ENCODE data around the gene CSF3.
A peak's percentile ranks its signal among the peaks of the same experiment; 100 is the strongest.

CSF3 gene

GRCh38 chr17:40015005-40015997 is at the start of gene CSF3:
Gene CSF3, plus strand, starts transcription at chr17:40015440. Its CDS starts 35 bp downstream, at chr17:40015475.
- no peak for DNase-seq

- no peak for DNase-seq
These were observed 48.5 kb upstream of the CSF3 start for GRCh38 chr17:39966771-39967170.

GRCh38 chr17:39968761-39969160 is 46.5 kb upstream of the CSF3 start:
- no peak for DNase-seq

GRCh38 chr17:39969375-39969774 is 45.9 kb upstream of the CSF3 start:
- no peak for DNase-seq

- DNase-seq, result no peak
These were observed 45.0 kb upstream of the CSF3 start for GRCh38 chr17:39970157-39970692.

GRCh38 chr17:39971076-39971603 is 44.1 kb upstream of the CSF3 start:
- no peak for DNase-seq

- no peak for DNase-seq
These were observed 43.0 kb upstream of the CSF3 start for GRCh38 chr17:39972271-39972670.

- DNase-seq, result no peak
These were observed 41.7 kb upstream of the CSF3 start for GRCh38 chr17:39973496-39973895.

GRCh38 chr17:39974433-39974832 is 40.8 kb upstream of the CSF3 start:
- DNase-seq, result no peak

GRCh38 chr17:39975801-39976200 is 39.4 kb upstream of the CSF3 start:
- no peak for DNase-seq

GRCh38 chr17:39979016-39979670 is 36.1 kb upstream of the CSF3 start:
- DNase-seq, result no peak

- DNase-seq, result peak; percentile 19
These were observed 35.3 kb upstream of the CSF3 start for GRCh38 chr17:39979893-39980350.

- peak; percentile 99 for DNase-seq
These were observed 34.7 kb upstream of the CSF3 start, which contains the start of gene PSMD3 for GRCh38 chr17:39980351-39981206. Gene PSMD3, plus strand, starts transcription at chr17:39980807. Its CDS starts 164 bp downstream, at chr17:39980971.

- no peak for DNase-seq
These were observed 34.0 kb upstream of the CSF3 start for GRCh38 chr17:39981207-39981741.

- no peak for DNase-seq
These were observed 33.4 kb upstream of the CSF3 start for GRCh38 chr17:39981766-39982375.

GRCh38 chr17:39988206-39988810 is 26.9 kb upstream of the CSF3 start:
- DNase-seq, result no peak

GRCh38 chr17:39994448-39994847 is 20.8 kb upstream of the CSF3 start:
- DNase-seq, result no peak

- DNase-seq, result no peak
These were observed 19.8 kb upstream of the CSF3 start for GRCh38 chr17:39995438-39995837.

GRCh38 chr17:39996162-39996561 is 19.1 kb upstream of the CSF3 start:
- no peak for DNase-seq

GRCh38 chr17:39996800-39997199 is 18.4 kb upstream of the CSF3 start:
- no peak for DNase-seq

GRCh38 chr17:39997543-39997942 is 17.7 kb upstream of the CSF3 start:
- DNase-seq, result no peak
